ENCODE results near the gene STARD3NL.
A peak's percentile ranks its signal among the peaks of the same experiment; 100 is the strongest.
"Not testable (repeated sequence)": the region's sequence is repeated elsewhere in the genome, so short reads cannot be mapped to it uniquely, and the experiment has no call there.

Gene STARD3NL, protein sequence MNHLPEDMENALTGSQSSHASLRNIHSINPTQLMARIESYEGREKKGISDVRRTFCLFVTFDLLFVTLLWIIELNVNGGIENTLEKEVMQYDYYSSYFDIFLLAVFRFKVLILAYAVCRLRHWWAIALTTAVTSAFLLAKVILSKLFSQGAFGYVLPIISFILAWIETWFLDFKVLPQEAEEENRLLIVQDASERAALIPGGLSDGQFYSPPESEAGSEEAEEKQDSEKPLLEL

DNA sequence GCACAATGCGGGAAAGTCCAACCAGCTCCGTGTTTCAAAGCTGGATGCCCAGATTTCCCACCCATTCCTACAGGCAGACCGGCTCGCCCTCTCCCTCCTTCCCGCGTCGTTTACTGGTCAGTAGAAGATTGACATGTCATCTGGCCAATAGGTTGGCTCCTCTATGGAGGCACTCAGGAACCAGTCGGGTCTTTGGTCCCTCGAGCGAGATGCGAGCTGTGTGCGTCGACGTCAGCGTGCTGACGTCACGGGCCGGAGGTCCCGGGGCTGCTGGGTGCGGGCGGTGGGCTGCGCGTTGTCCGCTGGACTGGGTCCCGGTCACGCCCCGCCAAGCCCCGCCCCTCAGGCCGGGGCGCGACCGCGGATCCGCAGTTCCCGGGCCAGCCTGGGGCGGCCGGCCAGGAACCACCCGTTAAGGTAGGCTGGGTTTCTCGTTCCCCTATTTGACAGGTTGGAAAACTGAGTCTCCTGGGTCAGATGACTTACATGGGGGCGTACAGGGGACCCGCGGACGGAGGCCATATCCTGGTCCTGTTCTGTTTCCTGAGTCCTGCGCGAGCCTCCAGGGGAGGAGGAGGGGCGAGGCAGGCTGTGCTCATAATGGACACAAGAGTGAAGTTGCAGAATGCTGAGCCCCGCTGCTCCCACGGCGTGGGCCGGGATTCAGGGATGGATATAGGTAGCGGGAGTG lies at the start of gene STARD3NL:
Gene STARD3NL, plus strand, starts transcription at position 242 of the 691 bp plus-strand sequence. CDS start 29,260 bp downstream, outside the sequence.
- DNase-seq: peak; percentile 93

DNA sequence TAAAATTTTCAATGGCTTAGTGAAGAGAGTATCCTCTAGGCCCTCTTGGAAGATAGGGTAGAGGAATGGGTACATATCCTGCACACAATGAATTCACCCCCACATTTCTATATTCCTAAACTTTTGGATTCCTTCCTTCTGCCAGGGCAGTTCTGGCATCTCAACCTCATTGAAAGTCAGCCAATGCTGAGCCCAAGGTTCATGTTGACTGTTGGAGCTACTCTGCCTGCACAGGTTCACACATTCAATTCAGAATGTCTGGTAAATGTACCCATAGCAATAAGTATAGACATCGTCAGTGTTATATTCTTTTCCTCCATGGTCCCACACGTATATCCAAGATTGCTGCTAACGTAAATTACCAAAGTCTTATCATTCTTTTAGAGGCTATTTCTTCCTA lies 48.9 kb upstream of the STARD3NL start:
- no peak for DNase-seq

DNA sequence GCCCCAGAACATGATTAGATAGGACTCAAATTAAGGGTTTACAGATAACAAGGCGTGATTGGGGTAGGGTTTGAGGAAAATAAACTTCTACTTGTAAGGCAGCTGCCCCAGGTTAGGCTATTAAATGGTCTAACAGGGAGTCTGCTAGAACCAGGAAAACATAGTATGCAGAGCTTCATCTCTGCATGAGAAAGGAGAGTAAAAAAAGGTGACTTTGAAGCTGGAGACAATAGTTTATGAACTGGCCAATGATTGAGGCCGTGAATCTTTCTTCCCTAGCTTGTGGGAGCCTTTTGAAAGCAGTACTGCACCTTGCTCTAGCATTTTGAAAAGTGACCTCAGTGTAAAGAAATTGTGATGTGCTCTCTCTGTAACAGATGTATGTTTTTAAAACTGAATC lies 48.5 kb upstream of the STARD3NL start:
- DNase-seq: no peak

DNA sequence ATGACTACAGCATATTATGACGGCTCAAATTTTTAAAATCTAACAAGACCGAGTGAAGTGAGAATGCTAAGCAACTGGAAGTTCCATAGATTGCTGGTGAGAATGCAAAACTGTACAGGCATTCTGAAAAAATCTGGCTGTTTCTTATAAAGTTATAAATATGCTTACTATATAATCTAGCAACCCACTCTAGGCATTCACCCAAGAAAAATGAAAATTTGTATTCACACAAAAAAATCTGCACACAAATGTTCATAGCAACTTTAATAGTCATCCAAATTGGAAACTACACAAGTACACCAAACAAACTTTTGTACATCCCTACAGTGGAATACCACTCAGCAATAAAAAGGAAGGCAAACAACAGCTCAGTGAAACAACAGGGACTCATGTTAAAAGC lies 39.9 kb upstream of the STARD3NL start:
- DNase-seq: no peak

DNA sequence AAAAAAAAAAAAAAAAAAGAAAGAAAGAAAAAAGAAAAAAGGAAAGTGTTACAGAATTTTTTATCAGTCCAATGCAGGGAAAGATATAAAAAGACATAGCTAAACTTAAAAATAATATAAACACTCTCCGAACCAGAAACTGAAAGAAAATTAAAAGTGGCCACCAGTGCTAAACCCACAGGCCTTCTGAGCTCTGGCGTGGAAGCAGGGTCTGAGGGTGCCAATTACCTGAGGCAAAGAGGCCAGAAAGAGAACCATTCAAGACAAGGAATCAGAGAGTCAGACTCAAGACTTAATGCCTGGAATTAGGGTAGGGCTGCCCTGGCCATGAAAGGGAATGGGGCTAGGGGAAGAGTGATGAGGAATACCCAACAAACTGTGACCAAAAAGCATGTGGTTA lies 36.9 kb upstream of the STARD3NL start:
- DNase-seq: no peak

DNA sequence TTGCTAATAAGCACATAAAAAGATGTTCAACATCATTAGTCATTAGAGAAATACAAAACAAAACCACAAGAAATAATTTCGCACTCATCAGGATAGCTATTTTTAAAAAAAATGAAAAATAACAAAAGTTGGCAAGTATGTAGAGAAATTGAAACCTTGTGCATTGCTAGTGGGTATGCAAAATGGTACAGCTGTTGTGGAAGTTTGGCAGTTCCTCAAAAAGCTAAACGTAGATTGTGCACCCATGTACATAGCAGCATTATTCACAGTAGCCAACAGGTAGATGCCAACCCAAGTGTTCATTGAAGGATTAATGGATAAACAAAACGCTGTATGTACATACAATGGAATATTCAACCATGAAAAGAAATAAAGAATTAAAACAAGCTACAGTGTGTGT lies 35.3 kb upstream of the STARD3NL start:
- DNase-seq: no peak

DNA sequence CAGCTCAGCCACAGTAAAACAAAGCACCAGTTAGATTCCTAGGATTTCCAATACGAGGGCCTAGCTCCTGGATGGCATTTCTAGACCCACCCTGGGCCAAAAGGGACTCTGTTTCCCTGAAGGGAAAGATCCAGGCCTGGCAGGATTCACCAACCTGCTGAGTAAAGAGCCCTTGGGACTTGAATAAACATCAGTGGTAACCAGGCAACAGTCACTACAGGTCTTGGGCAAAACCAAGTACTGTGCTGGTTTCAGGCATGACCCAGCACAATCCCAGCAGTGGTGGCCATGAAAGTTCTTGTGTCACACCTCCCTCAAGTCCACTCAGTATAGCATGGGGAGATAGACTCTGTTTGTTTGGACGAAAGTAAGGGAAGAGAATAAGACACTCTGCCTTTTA lies 31.0 kb upstream of the STARD3NL start:
- DNase-seq: no peak

DNA sequence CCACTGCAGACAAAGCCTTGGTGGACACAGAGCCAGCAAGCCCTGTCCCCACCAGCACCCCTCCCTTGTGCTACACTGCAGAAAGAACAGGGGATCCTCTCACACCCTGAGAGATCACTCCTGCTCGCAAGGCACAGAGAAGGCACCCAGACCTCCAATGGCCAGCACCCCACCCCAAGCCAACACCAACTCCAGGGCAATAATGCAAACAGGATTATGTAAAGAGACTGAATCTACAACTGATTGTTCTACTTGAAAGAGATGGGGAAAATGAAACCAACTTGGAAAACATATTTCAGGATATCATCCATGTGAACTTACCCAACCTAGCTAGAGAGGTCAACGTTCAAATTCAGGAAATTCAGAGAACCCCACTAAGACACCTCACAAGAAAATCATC lies 26.5 kb upstream of the STARD3NL start:
- DNase-seq: no peak

DNA sequence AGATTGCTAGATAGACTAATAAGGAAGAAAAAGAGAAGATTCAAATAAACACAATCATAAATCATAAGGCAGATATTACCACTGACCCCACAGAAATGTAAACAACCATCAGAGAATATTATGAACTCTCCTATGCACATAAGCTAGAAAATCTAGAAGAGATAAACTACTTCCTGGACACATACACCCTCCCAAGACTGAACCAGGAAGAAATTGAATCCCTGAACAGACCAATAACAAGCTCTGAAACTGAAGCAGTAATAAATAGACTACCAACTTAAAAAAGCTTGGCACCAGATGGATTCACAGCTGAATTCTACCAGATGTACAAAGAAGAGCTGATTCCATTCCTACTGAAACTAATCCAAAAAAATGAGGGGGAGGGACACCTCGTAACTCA lies 24.5 kb upstream of the STARD3NL start:
- no peak for DNase-seq

DNA sequence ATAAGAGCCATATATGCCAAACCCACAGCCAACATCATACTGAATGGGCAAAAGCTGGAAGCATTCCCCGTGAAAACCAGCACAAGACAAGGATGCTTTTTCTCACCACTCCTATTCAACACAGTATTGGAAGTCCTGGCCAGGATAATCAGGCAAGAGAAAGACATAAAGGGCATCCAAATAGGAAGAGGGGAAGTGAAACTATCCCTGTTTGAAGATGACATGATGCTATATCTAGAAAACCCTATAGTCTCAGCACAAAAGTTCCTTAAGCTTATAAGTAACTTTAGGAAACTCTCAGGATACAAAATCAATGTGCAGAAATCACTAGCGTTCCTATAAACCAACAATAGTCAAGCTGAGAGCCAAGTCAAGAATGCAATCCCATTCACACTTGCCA lies 23.8 kb upstream of the STARD3NL start:
- DNase-seq: no peak

DNA sequence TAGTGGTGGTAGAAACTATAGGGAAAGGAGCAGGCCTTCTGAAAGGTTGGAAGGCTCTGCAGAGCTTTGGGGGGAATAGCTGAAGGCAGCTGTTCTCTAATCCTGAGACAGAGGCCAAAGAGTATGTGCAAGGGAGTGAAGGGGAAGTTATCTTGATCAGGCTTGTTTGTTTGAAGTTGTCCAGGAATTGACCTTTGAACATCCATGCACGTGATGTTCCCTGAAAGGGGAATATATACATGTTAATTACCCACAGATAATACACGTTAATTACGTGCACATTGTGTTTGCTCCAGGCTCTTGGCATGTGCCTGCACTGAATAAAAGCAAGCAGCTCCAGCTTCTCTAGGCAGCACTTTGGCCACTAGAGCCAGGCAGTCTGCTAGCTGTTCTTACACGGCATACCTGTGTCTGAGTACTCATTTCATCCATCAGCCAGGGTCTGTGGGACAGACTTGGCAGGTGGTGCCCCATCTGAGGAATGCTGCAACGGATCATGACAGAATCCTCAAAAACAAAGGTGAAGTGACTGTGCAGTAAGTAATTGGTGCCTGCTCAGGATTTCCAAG lies 18.0 kb upstream of the STARD3NL start:
- no peak for DNase-seq

DNA sequence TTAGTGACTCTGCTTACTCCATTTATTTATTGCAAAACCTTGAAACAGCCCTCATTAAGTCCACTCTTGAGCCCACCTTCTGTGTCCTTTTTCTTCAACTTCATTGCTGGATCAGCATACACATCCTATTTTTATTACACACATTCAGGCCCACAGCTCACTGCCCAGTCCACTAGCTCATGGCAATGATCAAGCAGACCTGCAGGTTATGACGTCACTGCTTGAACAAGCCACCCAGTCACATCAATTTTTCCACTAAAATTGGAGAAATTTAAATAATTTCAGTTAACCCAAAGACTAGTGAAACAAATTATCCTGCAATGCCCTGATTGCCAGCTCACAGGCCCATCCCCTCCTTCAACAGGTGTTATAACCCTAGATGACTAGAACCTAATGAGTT lies 16.0 kb upstream of the STARD3NL start:
- DNase-seq: no peak

DNA sequence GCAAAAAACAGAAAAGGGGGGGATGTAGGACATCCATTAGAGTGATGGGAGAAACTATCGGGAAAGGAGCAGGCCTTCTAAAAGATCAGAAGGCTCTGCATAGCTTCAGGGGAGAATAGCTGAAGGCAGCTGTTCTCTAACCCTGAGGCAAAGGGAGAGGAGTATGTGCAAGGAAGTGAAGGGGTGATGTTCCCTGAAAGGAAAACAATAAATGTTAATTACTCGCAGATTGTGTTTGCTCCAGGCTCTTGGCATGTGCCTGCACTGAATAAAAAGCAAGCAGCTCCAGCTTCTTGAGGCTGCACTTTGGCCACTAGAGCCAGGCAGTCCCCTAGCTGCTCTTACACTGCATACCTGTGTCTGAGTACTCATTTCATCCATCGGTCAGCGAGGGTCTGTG lies 14.4 kb upstream of the STARD3NL start:
- DNase-seq: no peak

DNA sequence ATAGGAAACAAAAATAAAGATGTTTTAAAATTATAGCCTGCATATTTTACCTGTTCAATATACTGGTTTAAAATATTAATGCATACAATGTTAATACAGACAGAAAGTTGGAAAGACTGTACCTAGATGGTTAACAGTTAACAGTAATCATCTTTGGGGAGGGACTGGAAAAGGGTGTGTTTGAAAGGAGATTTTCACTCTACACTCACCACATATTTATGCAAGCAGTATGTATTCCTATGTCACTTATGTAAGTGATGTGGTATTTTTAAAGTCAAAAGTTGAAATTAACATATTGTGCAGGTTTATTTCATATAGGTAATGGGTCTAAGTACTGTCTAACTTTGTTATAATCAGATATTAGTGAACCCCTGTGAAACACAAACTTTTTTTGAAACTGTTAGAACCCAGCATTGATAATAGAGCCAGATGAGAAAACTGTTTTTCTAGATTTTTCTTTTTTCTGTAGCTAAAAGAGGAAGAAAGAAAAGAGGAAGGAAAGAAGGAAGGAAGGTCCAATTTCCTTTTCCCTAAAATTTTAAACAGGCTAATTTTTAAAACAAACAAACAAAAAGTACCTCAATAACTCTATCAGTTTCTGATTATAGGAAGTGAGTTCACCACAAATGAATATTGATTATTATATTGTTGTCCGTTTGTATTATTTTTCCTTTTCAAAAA lies 9.0 kb upstream of the STARD3NL start:
- no peak for DNase-seq

DNA sequence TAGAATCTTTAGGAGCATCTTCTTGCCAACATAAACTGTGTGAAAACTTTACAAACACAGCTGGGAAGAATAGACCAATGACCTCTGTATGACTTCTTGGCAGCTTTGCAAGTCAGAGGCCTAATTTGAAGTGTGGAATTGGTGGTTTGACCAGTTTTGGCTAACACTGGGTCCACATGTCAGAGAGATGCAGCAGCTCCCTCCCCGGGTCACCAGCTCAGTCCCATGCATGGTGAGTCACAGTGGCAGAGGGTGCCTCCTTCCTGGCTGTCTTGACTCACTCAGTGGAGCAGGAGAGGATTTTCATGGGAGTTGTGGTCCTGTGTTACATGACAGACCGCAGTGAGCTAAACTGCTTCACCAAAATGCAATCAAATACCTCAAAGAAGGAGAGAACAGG lies 8.2 kb upstream of the STARD3NL start:
- DNase-seq: peak; percentile 37

DNA sequence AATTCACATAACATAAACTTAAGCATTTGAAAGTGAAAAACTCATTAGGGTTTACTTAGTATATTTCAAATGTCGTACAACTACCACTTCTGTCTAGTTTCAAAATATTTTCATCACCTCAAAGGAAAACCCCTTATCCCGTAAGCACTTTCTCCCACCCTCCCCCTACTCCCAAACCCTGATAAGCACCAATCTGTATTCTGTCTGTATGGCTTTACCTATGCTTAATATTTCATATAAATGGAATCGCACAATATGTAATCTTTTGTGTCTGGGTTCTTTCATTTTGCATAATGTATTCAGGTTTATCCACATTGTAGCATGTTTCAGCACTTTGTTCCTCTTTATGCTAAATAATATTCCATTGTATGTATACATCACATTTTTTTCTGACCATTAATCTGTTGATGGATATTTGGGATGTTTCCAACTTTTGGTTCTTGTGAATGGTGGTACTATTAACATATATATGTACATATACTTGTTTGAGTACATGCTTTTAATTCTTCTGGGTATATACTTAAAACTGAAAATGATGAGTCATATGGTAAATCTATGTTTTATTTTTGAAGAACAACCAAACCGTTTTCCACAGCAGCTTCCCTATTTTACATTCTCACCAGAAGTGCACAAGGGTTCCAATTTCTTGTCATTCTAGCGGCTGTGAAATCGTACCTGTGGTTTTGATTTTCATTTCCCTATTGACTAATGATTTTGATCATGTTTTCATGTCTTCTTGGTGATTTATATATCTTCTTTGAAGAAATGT lies 6.2 kb upstream of the STARD3NL start:
- no peak for DNase-seq

DNA sequence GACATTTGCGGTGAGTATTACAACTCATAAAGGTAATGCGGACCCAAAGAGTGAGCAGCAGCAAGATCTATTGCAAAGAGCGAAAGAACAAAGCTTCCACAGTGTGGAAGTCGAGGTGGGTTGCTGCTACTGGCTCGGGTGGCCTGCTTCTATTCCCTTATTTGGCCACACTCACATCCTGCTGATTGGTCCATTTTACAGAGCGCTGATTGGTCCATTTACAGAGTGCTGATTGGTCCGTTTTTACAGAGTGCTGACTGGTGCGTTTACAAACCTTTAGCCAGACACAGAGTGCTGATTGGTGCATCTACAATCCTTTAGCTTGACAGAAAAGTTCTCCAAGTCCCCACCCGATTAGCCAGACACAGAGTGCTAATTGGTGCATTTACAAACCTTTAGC lies 2.5 kb upstream of the STARD3NL start:
- not testable (repeated sequence) for DNase-seq

DNA sequence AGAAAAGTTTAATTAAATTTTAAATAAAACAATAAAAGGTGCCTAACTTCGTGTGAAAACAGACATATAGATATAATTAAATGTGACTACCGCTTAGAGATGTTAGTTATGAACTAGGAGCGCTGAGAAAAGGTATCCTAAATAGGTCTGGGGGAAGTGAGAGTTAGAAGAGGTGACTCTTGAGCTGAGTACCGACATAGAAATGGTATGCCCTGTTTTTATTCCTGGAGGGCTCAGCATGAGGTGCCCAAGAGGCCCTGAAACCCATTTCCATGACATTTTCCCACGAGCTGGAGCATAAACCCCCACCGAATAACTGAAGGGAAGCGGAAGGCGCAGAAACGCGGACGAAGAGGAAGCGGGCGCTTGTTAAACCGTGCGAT lies 433 bp upstream of the STARD3NL start:
- no peak for DNase-seq

DNA sequence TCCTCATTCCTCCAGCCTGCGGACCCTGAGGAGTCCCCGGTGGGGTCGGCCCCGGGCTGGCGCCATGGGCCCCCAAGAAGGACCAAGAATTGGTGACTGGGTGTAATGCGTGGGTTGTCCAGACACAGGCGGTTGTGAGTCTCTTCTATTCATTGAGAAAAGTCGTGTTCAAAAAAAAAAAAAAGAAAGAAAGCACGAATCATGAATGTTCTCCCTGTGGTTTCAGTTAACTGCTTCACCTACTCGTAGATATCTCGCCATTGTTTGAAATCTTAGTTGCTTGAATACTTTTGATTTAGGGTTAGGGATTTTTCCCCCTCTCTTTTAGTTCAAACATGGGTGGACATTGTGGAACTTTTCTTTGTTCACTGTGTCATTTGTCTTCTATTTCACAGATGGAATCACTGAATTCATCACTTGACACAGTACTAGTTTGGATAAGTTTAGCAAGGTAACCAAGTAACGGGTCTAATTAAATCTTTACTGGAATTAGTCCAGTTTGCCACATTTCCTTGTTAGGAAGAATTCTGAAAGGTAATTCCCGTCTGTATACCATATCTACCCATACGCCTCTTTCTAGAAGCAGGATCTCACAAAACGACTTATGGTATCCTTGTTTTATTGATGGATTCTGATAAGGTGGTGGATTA lies 775 bp downstream of the STARD3NL start:
- no peak for DNase-seq

DNA sequence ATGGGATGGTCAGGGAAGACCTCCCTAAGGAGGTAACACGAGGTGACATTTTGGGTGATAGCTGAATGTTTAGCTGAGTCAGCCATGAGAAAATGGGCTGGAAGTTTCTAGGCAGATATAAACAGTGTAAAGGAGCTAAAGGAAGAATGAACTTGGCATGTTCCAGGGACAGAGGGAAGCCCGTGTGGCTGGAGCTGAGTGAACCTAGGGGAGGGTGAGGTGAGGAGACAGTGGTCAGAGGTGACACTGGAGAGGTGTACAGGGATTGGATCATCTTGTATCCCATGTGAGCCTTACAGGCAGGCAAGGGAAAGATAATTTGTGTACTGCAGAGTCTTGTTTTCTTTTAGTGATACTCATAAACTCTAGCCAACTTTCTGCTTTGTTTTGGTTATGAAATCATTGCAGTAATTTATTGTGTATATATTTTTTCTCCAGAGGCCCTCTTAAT lies 1.8 kb downstream of the STARD3NL start:
- DNase-seq: no peak

DNA sequence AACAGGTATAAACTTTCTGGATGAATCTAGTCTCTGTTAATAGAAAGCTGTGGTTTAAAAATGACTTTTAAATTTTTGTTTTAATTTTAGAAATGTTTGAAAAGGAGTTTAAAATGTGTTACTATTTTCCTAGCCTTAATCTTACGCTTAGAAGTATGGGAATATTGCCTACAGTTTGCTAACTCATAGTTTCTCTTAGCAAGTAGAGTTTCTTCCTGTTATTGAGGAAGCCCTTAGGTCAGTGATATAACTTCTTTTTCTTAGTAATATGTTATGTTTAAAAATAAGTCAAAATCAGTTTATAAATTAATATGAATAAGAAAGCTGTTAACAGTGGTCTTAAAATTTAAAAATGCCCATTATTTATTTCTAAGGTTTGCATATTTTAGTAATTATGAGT lies 3.1 kb downstream of the STARD3NL start:
- DNase-seq: no peak

DNA sequence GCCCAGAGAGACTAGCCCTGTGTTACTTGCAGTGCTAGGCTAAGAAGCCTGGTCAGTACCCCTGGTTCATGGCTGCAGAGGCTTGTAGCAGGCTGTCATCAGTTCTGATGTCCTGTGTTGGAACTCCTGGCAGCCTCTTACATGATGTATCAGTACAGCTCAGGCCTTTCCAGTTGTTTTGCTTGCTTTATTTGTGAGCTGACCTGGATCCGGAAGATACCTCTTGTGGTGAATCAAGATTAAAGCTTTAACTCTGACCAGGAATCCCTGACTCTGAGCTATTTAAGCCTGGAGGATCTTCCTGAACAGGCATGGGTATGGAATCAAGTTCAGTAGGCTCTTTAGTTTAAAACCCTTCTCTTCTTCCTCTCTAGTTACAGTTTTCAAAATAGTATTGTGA lies 4.4 kb downstream of the STARD3NL start:
- no peak for DNase-seq

Measured in NK-92 treated with Interleukin-12 subunit alpha and Interleukin-12 subunit beta, amount 100 ng/mL, for 24 hours (cell line).